H1 (cell line): ENCODE results near the gene RPL7L1. TPM values are rescaled to one million over a fixed set of nuclear protein-coding genes. Genes with fewer than 3 reads are reported as not detected.

Experiments used
- CTCF ChIA-PET: fragments of 300-600 bp; sonication (Branson Sonifier 250); formaldehyde crosslinking; loops from one replicate; lab custom pipeline; 2021; ENCODE audit not compliant: partially characterized antibody; lab: Charles Lee
- POLR2A ChIA-PET: fragments of 300-600 bp; sonication (Branson Sonifier 250); formaldehyde crosslinking; loops from one replicate; lab custom pipeline; 2021; ENCODE audit warnings: inconsistent platforms; ENCODE audit not compliant: partially characterized antibody; lab: Charles Lee
- DNase-seq, 2 experiments: peaks; one replicate each; pipeline versions ENCODE4 v3.0.0 to v3.0.0-alpha.2; 2010 to 2022; ENCODE audit warnings: low spot score in 2 of 2, low read depth in 1 of 2, mixed read lengths in 1 of 2
- FAIRE-seq: peaks from 2 replicates; lab custom pipeline; 2011; peaks lifted over from hg19 to GRCh38; lab: Jason Lieb, UNC
- H2AFZ ChIP-seq: 2 replicates; pipeline ENCODE4 v1.8.1; 2012; ENCODE audit warnings: low read length, inconsistent platforms
- H2AK5ac ChIP-seq: 2 replicates; pipeline ENCODE4 v1.6.1; 2013; ENCODE audit warnings: low read depth, low read length
- H2BK120ac ChIP-seq: replicated peaks from 2 replicates; pipeline ENCODE3; 2013; ENCODE audit warnings: low read depth, low read length, inconsistent platforms
- H2BK12ac ChIP-seq: 2 replicates; pipeline ENCODE4 v1.6.1; 2013; ENCODE audit warnings: low read depth, low read length
- H2BK15ac ChIP-seq: 2 replicates; pipeline ENCODE4 v1.6.1; 2013; ENCODE audit warnings: low read length
- H2BK20ac ChIP-seq: 2 replicates; pipeline ENCODE4 v1.6.1; 2013; ENCODE audit warnings: low read length
- H2BK5ac ChIP-seq: 2 replicates; pipeline ENCODE4 v1.6.1; 2013; ENCODE audit warnings: low read depth, low read length
- H3K14ac ChIP-seq: 2 replicates; pipeline ENCODE4 v1.6.1; 2013; ENCODE audit warnings: inconsistent platforms; ENCODE audit not compliant: insufficient read length
- H3K18ac ChIP-seq: 2 replicates; pipeline ENCODE4 v1.6.1; 2013; ENCODE audit warnings: low read length; ENCODE audit errors: extremely low read depth
- H3K23ac ChIP-seq: 2 replicates; pipeline ENCODE4 v1.6.1; 2013; ENCODE audit warnings: inconsistent platforms; ENCODE audit not compliant: insufficient read length
- H3K23me2 ChIP-seq: 2 replicates; pipeline ENCODE4 v1.6.1; 2013; ENCODE audit warnings: low read depth, low read length
- H3K27ac ChIP-seq: 2 replicates; pipeline ENCODE4 v1.6.1; 2011; ENCODE audit warnings: low read depth, low read length, inconsistent platforms
- H3K27me3 ChIP-seq, 4 experiments: replicated peaks in 1 of 4; 1 replicate in 1 of 4; 2 replicates in 3 of 4; pipeline versions ENCODE4 v1.6.1 to v1.8.1; 2011 to 2013; ENCODE audit warnings: low read length in 3 of 4, mild to moderate bottlenecking in 3 of 4, inconsistent platforms in 2 of 4, mixed read lengths in 2 of 4, moderate library complexity in 1 of 4; ENCODE audit not compliant: control insufficient read depth in 3 of 4, insufficient read depth in 3 of 4; ENCODE audit errors: extremely low read depth in 1 of 4
- H3K36me3 ChIP-seq, 4 experiments: 2 replicates each; pipeline versions ENCODE4 v1.6.1 to v1.8.1; 2011 to 2013; ENCODE audit warnings: mild to moderate bottlenecking in 4 of 4, low read length in 3 of 4, moderate library complexity in 2 of 4, control low read depth in 1 of 4, inconsistent platforms in 1 of 4; ENCODE audit not compliant: insufficient read depth in 4 of 4, control insufficient read depth in 2 of 4
- H3K4ac ChIP-seq: replicated peaks from 2 replicates; pipeline ENCODE3; 2013; ENCODE audit warnings: low read length, low read depth, mixed read lengths, inconsistent platforms; ENCODE audit not compliant: insufficient read length
- H3K4me1 ChIP-seq, 4 experiments: replicated peaks in 1 of 4; 1 replicate in 1 of 4; 2 replicates in 3 of 4; pipeline versions ENCODE4 v1.6.1 to v1.8.1; 2011 to 2013; ENCODE audit warnings: low read length in 3 of 4, inconsistent platforms in 2 of 4, mixed read lengths in 1 of 4; ENCODE audit not compliant: insufficient read depth in 4 of 4, control insufficient read depth in 3 of 4
- H3K4me2 ChIP-seq, 2 experiments: 2 replicates each; pipeline versions ENCODE4 v1.6.1 to v1.8.1; 2011 to 2013; ENCODE audit warnings: low read depth in 2 of 2, low read length in 2 of 2, control low read depth in 1 of 2, inconsistent platforms in 1 of 2, mild to moderate bottlenecking in 1 of 2; ENCODE audit not compliant: insufficient read depth in 1 of 2
- H3K4me3 ChIP-seq, 4 experiments: fragments of 200-600, 300-600 bp in 1 of 4; sonication (generic), shearing (Covaris generic), sonication (Bioruptor Twin) in 1 of 4; 2 replicates each; pipeline versions ENCODE4 v1.5.1 to v1.8.1; 2011 to 2016; ENCODE audit warnings: low read length in 4 of 4, low read depth in 3 of 4, control low read depth in 2 of 4, inconsistent platforms in 2 of 4, mild to moderate bottlenecking in 2 of 4, mixed read lengths in 1 of 4, moderate library complexity in 1 of 4; ENCODE audit not compliant: insufficient read depth in 2 of 4; ENCODE audit errors: extremely low read depth in 1 of 4
- H3K56ac ChIP-seq: replicated peaks from 2 replicates; pipeline ENCODE3; 2013; ENCODE audit warnings: low read depth, mild to moderate bottlenecking, mixed read lengths, low read length, inconsistent platforms; ENCODE audit not compliant: insufficient read length
- H3K79me1 ChIP-seq: 2 replicates; pipeline ENCODE4 v1.6.1; 2013; ENCODE audit warnings: low read depth, low read length, control low read depth
- H3K79me2 ChIP-seq, 2 experiments: 2 replicates each; pipeline versions ENCODE4 v1.6.1 to v1.8.1; 2012 to 2013; ENCODE audit warnings: low read length in 2 of 2, mild to moderate bottlenecking in 2 of 2, inconsistent platforms in 1 of 2; ENCODE audit not compliant: insufficient read depth in 2 of 2, control insufficient read depth in 1 of 2
- H3K9ac ChIP-seq, 4 experiments: replicated peaks in 1 of 4; 1 replicate in 1 of 4; 2 replicates in 3 of 4; pipeline versions ENCODE4 v1.6.1 to v1.8.1; 2011 to 2013; ENCODE audit warnings: low read depth in 3 of 4, low read length in 3 of 4, control low read depth in 2 of 4, mild to moderate bottlenecking in 2 of 4, moderate library complexity in 2 of 4, inconsistent platforms in 1 of 4; ENCODE audit errors: extremely low read depth in 1 of 4
- H3K9me3 ChIP-seq, 2 experiments: 2 replicates each; pipeline versions ENCODE4 v1.6.1 to v1.8.1; 2012 to 2013; ENCODE audit warnings: mild to moderate bottlenecking in 2 of 2, moderate library complexity in 2 of 2, control low read depth in 1 of 2, inconsistent platforms in 1 of 2, low read depth in 1 of 2, low read length in 1 of 2, mixed read lengths in 1 of 2; ENCODE audit not compliant: insufficient read depth in 2 of 2
- H4K20me1 ChIP-seq, 2 experiments: replicated peaks in 1 of 2; 2 replicates each; pipeline versions ENCODE3 to v1.8.1; 2011 to 2013; ENCODE audit warnings: inconsistent platforms in 2 of 2, low read length in 2 of 2, mild to moderate bottlenecking in 1 of 2; ENCODE audit not compliant: insufficient read depth in 2 of 2, control insufficient read depth in 1 of 2
- H4K5ac ChIP-seq: 2 replicates; pipeline ENCODE4 v1.6.1; 2013; ENCODE audit warnings: low read length, low read depth, mixed read lengths, inconsistent platforms; ENCODE audit not compliant: insufficient read length
- H4K8ac ChIP-seq: 2 replicates; pipeline ENCODE4 v1.8.0; 2013; ENCODE audit warnings: mild to moderate bottlenecking, moderate library complexity, low read length, inconsistent platforms; ENCODE audit not compliant: insufficient read depth; ENCODE audit errors: extremely low read depth
- H4K91ac ChIP-seq: replicated peaks from 2 replicates; pipeline ENCODE3; 2013; ENCODE audit warnings: low read length, mixed read lengths, inconsistent platforms; ENCODE audit not compliant: insufficient read length
- ATF2 ChIP-seq: IDR thresholded peaks from 2 replicates; pipeline ENCODE4 v1.6.1; 2012; ENCODE audit warnings: low read length, inconsistent platforms
- BCL11A ChIP-seq, 2 experiments: IDR thresholded peaks; one replicate each; pipeline ENCODE4 v1.6.1; 2011; ENCODE audit warnings: low read depth in 2 of 2, low read length in 2 of 2, mild to moderate bottlenecking in 2 of 2
- BRCA1 ChIP-seq: IDR thresholded peaks from 2 replicates; pipeline ENCODE4 v1.6.1; 2012; ENCODE audit warnings: low read depth, low read length, improper control_type of control experiment
- CREB1 ChIP-seq: IDR thresholded peaks from 2 replicates; pipeline ENCODE4 v1.6.1; 2012; ENCODE audit warnings: inconsistent platforms
- POLR2AphosphoS5 ChIP-seq: IDR thresholded peaks from 2 replicates; pipeline ENCODE4 v1.6.1; 2011; ENCODE audit warnings: low read depth, low read length
- WGBS, 2 experiments: shearing (Covaris generic) in 1 of 2; methylation state at CpG; one replicate each; pipeline versions ENCODE4 v1.1.6 to v1.1.7; 2013 to 2015; ENCODE audit warnings: low lambda C conversion rate in 2 of 2, mixed read lengths in 2 of 2, inconsistent platforms in 1 of 2, low coverage in 1 of 2, missing lambda C conversion rate in 1 of 2; ENCODE audit not compliant: insufficient replicate concordance in 2 of 2, insufficient coverage in 1 of 2, insufficient read length in 1 of 2; ENCODE audit errors: extremely low coverage in 1 of 2, missing lambda C conversion rate in 1 of 2; 5-methylcytosine and 5-hydroxymethylcytosine counted together
- polyA plus RNA-seq, 7 experiments: library from polyadenylated mRNA; depleted of rRNA in 3 of 7; stranded (reverse) in 5 of 7; unstranded in 2 of 7; fragments of >200 nt in 5 of 7; fragments of 200-250 nt in 2 of 7; gene quantifications; 1 replicate in 5 of 7; 2 replicates in 1 of 7; 4 replicates in 1 of 7; pipeline versions ENCODE4 v1.2.1 to v1.2.3, GENCODE V29; 2011 to 2013; ENCODE audit warnings: missing spikeins in 2 of 7, mixed read lengths in 2 of 7
- total RNA-seq: library from RNA; stranded (reverse); fragmentation: NEBNext Ultra II Directional; extraction: Animal tissue kit (Norgen Biotek cat#: 25700); gene quantifications from 2 replicates; pipeline ENCODE4 v1.2.1, GENCODE V29; 2021

Gene RPL7L1
- total and polyA plus RNA-seq, 2 of the 8 experiments (the other 6 are each of a cell fraction or from before 2014, with no cell fraction given), result 31.0 to 117 TPM

DNA sequence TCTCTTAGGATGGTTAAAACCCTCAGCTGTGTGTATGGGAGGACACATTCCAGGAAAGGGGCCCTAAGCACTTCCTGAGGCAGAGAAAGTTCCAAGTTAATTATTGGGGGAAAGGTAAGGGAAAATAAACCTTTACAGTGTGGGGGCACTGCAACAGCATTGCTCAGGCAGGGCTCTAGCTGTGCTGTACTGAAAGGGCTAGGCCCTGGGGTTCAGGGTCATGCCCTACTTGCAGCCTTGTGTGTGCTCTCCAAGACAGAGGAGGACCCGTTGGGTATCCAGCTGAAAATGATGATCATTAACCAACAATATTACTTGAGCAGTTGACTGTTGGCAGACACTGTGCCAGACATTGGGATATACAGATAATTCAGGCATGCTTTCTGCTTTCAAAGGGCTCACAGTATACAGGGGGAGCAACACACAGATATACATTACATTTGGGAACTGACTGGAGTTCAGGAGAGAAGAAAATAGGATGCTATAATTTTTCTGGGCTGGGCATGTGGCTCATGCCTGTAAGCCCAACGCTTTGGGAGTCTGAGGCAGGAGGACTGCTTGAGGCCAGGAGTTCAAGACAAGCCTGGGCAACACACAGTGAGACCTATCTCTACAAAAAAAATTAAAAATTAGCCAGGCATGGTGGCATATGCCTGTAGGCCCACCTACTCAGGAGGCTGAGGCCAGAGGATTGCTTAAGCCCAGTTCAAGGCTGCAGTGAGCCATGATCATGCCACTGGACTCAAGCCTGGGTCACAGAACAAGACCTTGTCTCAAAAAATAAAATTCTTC, 9.1 kb upstream of the RPL7L1 start:
- H3K4ac ChIP-seq, result no peak overlapping the region
- no peak overlapping the region for H4K91ac ChIP-seq
- FAIRE-seq (no peak), DNase-seq (no peak)
- WGBS, 2 experiments, result 87% methylated on average over 2 of the region's 2 CpGs; no CpG with 5 or more reads in 1 of the 2 experiments
- no peak overlapping the region for H2AFZ ChIP-seq
- no peaks in the 10 kb centered on the region for H3K79me1 ChIP-seq
- no peak overlapping the region for H2BK12ac ChIP-seq
- H3K23me2 ChIP-seq, result no peaks in the 10 kb centered on the region
- H2BK20ac ChIP-seq, result no peak overlapping the region
- no peak overlapping the region for H2BK120ac ChIP-seq
- no peak overlapping the region for H3K4me2 ChIP-seq
- H3K14ac ChIP-seq, result no peak overlapping the region
- no peak overlapping the region for H2AK5ac ChIP-seq
- H3K79me2 ChIP-seq, result no peaks in the 10 kb centered on the region
- H3K4me3 ChIP-seq, result no peak overlapping the region
- no peak for TF ChIP-seq ATF2
- no peak for TF ChIP-seq BRCA1
- TF ChIP-seq POLR2AphosphoS5, result no peak
- TF ChIP-seq BCL11A (IDR thresholded peaks at IDR 0.05; ENCODE audit: low read depth in 2 of 2, low read length in 2 of 2), result no peak
- no peak for TF ChIP-seq CREB1
- TF ChIP-seq, all 59 proteins: peak for 0
- H3K27ac ChIP-seq, result no peak overlapping the region
- H4K20me1 ChIP-seq, result no peaks in the 10 kb centered on the region
- H3K9ac ChIP-seq, result no peak overlapping the region
- H4K8ac ChIP-seq, result no peak overlapping the region
- H2BK15ac ChIP-seq, result no peak overlapping the region
- no peak overlapping the region for H2BK5ac ChIP-seq
- H3K9me3 ChIP-seq, result no peaks in the 10 kb centered on the region
- no peak overlapping the region for H3K56ac ChIP-seq
- H3K18ac ChIP-seq, result no peak overlapping the region
- no peaks in the 10 kb centered on the region for H3K27me3 ChIP-seq
- H4K5ac ChIP-seq, result no peak overlapping the region
- no peaks in the 10 kb centered on the region for H3K4me1 ChIP-seq
- no peak overlapping the region for H3K23ac ChIP-seq
- ChIA-PET CTCF (interaction anchor here (1.0 to 1.5 kb wide), 5 partner anchors 15 to 209 kb away, joined by 3 to 5 read pairs (median 3); no protein-coding TSS in a partner anchor), POLR2A (interaction anchor here (0.8 to 3.4 kb wide), 2 partner anchors 9 to 87 kb away, joined by 3 to 15 read pairs; partner anchors contain the start of gene RPL7L1)
- H3K36me3 ChIP-seq, result peaks cover 0 to 8% (median 0%) of the 10 kb centered on the region in 4 experiments; a peak in 3 of 8 replicates
